GM12878 (cell line): ENCODE data around the gene SLC5A2. TPM values are rescaled to one million over a fixed set of nuclear protein-coding genes. Genes with fewer than 3 reads are reported as not detected.

Experiments
- ATAC-seq: fragments of 200-7000 bp; cut with Tn5 transposase; 3 replicates; pipeline ENCODE4 v1.9.1; 2020; ENCODE audit warnings: mild to moderate bottlenecking, moderate library complexity
- BruUV-seq: library from RNA; stranded (reverse); fragments of 400-500 nt; replicated peaks from 2 replicates; lab custom pipeline; 2021; lab: Mats Ljungman, UMichigan
- CTCF ChIA-PET: fragments of 300-600 bp; sonication (Branson Sonifier 250); formaldehyde crosslinking; extraction: SDS; loops from one replicate; lab custom pipeline; 2021; ENCODE audit warnings: inconsistent platforms; lab: Yijun Ruan, JAX
- POLR2A ChIA-PET: fragments of 350-600 bp; formaldehyde crosslinking; extraction: SDS; loops from one replicate; lab custom pipeline; 2021; ENCODE audit warnings: inconsistent platforms; lab: Charles Lee
- RAD21 ChIA-PET: fragments of 300-600 bp; sonication (Branson Sonifier 250); formaldehyde crosslinking; loops from one replicate; lab custom pipeline; 2023; ENCODE audit warnings: antibody characterized with exemption; ENCODE audit not compliant: unreplicated experiment; lab: Charles Lee
- SMC1A ChIA-PET: fragments of 300-600 bp; sonication (Branson Sonifier 250); formaldehyde crosslinking; loops from one replicate; lab custom pipeline; 2023; ENCODE audit not compliant: unreplicated experiment, uncharacterized antibody; lab: Charles Lee
- DNase-seq: peaks from one replicate; pipeline ENCODE4 v3.0.0-alpha.2; 2011; ENCODE audit warnings: low read depth, low spot score
- FAIRE-seq: peaks from 3 replicates; lab custom pipeline; 2011; peaks lifted over from hg19 to GRCh38; lab: Jason Lieb, UNC
- H2AFZ ChIP-seq: 2 replicates; pipeline ENCODE4 v1.6.0; 2011; ENCODE audit warnings: low read depth, low read length, control low read depth; ENCODE audit not compliant: control insufficient read depth
- H3K27ac ChIP-seq: 2 replicates; pipeline ENCODE4 v1.5.1; 2011; ENCODE audit warnings: control low read depth; ENCODE audit not compliant: control insufficient read depth, insufficient read depth
- H3K27me3 ChIP-seq, 2 experiments: replicated peaks in 1 of 2; 2 replicates each; pipeline versions ENCODE4 v1.6.0 to v1.6.1; 2011; ENCODE audit warnings: low read length in 1 of 2; ENCODE audit not compliant: control insufficient read depth in 2 of 2, insufficient read depth in 2 of 2
- H3K36me3 ChIP-seq, 2 experiments: 2 replicates each; pipeline ENCODE4 v1.5.1; 2011; ENCODE audit warnings: low read length in 1 of 2; ENCODE audit not compliant: control insufficient read depth in 2 of 2, insufficient read depth in 2 of 2
- H3K4me1 ChIP-seq: 2 replicates; pipeline ENCODE4 v1.6.1; 2011; ENCODE audit warnings: mild to moderate bottlenecking, low read length, moderate library complexity, mixed read lengths; ENCODE audit not compliant: control insufficient read depth, insufficient read depth
- H3K4me2 ChIP-seq: 2 replicates; pipeline ENCODE4 v1.6.0; 2011; ENCODE audit warnings: control low read depth; ENCODE audit not compliant: control insufficient read depth, insufficient read depth
- H3K4me3 ChIP-seq: fragments of 200-600 bp; sonication (generic); 2 replicates; pipeline ENCODE4 v1.5.1; 2016
- H3K79me2 ChIP-seq: 2 replicates; pipeline ENCODE4 v1.6.0; 2011; ENCODE audit warnings: low read length; ENCODE audit not compliant: control insufficient read depth, insufficient read depth
- H3K9ac ChIP-seq: 2 replicates; pipeline ENCODE4 v1.8.0; 2011; ENCODE audit warnings: low read length, control low read depth, mixed read lengths; ENCODE audit not compliant: control insufficient read depth, insufficient read depth
- H3K9me3 ChIP-seq: replicated peaks from 3 replicates; pipeline ENCODE4 v1.5.1; 2011; ENCODE audit warnings: mild to moderate bottlenecking, low read length; ENCODE audit not compliant: control insufficient read depth, insufficient read depth
- H4K20me1 ChIP-seq: 2 replicates; pipeline ENCODE4 v1.6.0; 2011; ENCODE audit not compliant: control insufficient read depth, insufficient read depth
- EED ChIP-seq: sonication (generic); IDR thresholded peaks from 2 replicates; pipeline ENCODE4 v1.6.1; 2016; ENCODE audit warnings: antibody characterized with exemption, low read depth
- NFYB ChIP-seq: IDR thresholded peaks from 2 replicates; pipeline ENCODE4 v1.6.1; 2011; ENCODE audit warnings: low read depth, mild to moderate bottlenecking, low read length, improper control_type of control experiment, moderate library complexity; ENCODE audit not compliant: insufficient read depth
- RAD21 ChIP-seq: IDR thresholded peaks from 2 replicates; pipeline ENCODE4 v1.6.1; 2011; ENCODE audit warnings: mild to moderate bottlenecking, low read depth, low read length, moderate library complexity; ENCODE audit not compliant: insufficient read depth
- WGBS: methylation state at CpG from one replicate; pipeline ENCODE4 v1.1.6; 2016; ENCODE audit warnings: low lambda C conversion rate; ENCODE audit not compliant: insufficient replicate concordance, insufficient coverage; ENCODE audit errors: missing lambda C conversion rate; 5-methylcytosine and 5-hydroxymethylcytosine counted together
- in situ Hi-C: fragments of 300-500 bp; cut with MboI; formaldehyde crosslinking; loops from 9 replicates; pipeline ENCODE4 v1.14.3; 2018; ENCODE audit warnings: mixed read lengths
- intact Hi-C: fragments of 100-400 bp; cut with micrococcal nuclease; formaldehyde crosslinking; loops from one replicate; pipeline ENCODE4 v1.14.2; 2022; ENCODE audit not compliant: unreplicated experiment
- polyA plus RNA-seq, 11 experiments: library from polyadenylated mRNA; depleted of rRNA in 4 of 11; unstranded in 6 of 11; stranded (reverse) in 5 of 11; fragments of >200 nt; fragmentation: Nextera tagmentation in 4 of 11; fragmentation: Illumina TruSeq in 1 of 11; extraction: Ambion mirVana in 4 of 11; extraction: Trizol in 1 of 11; gene quantifications; 1 replicate in 1 of 11; 2 replicates in 10 of 11; pipeline versions ENCODE4 v1.2.1 to v1.2.3, GENCODE V29; 2011 to 2016; ENCODE audit warnings: inconsistent platforms in 2 of 11, missing spikeins in 2 of 11, low read depth in 1 of 11
- total RNA-seq, 4 experiments: library from RNA; depleted of rRNA in 3 of 4; stranded (reverse); fragments of >200 nt in 3 of 4; fragmentation: Illumina TruSeq in 1 of 4; extraction: Trizol in 1 of 4; gene quantifications; 2 replicates each; pipeline versions ENCODE4 v1.2.1 to v1.2.3, GENCODE V29; 2013 to 2021
- TF ChIP-seq, protein P1 (sequence below): IDR thresholded peaks from 2 replicates; pipeline ENCODE4 v1.6.1; 2011; ENCODE audit warnings: borderline replicate concordance, low read depth, mild to moderate bottlenecking, moderate library complexity, mixed read lengths, low read length; ENCODE audit not compliant: insufficient read depth; ENCODE audit errors: extremely low read length

Gene SLC5A2
- total and polyA plus RNA-seq, 10 of the 15 experiments (the other 5 are each of a cell fraction or from before 2014, with no cell fraction given) = 3.6 to 4.8 (median 4.4) TPM; not detected in 6

GRCh38 chr16:31473264-31473984 is 9.5 kb upstream of the SLC5A2 start:
- H3K9me3 ChIP-seq = no peaks in the 10 kb centered on the region
- in situ Hi-C loops = no loop called here
- intact Hi-C loops = no loop called here
- 65% methylated on average over 17 of the region's 17 CpGs for WGBS
- H3K4me1 ChIP-seq = peaks cover 7% of the 10 kb centered on the region; the same call in 1 of the 2 replicates
- H3K27me3 ChIP-seq = peaks cover 0 to 5% of the 10 kb centered on the region in 2 experiments; a peak in 3 of 4 replicates
- TF ChIP-seq RAD21 = no peak
- TF ChIP-seq NFYB = 0 out of 2 replicates have a peak, but pooled peaks have one; percentile 6
- TF ChIP-seq, protein P1, sequence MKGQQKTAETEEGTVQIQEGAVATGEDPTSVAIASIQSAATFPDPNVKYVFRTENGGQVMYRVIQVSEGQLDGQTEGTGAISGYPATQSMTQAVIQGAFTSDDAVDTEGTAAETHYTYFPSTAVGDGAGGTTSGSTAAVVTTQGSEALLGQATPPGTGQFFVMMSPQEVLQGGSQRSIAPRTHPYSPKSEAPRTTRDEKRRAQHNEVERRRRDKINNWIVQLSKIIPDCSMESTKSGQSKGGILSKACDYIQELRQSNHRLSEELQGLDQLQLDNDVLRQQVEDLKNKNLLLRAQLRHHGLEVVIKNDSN = no peak
- no peak for TF ChIP-seq EED
- ChIA-PET SMC1A (interaction anchor here (1.5 kb wide), 1 partner anchor 13 kb away, joined by 3 read pairs; no protein-coding TSS in a partner anchor), CTCF (no interaction called here), POLR2A (no interaction called here), RAD21 (no interaction called here)
- no peaks in the 10 kb centered on the region for H3K79me2 ChIP-seq
- no peaks in the 10 kb centered on the region for H4K20me1 ChIP-seq
- no peak overlapping the region for H3K9ac ChIP-seq
- no peak for FAIRE-seq
- H3K27ac ChIP-seq = no peak overlapping the region
- no peak for DNase-seq
- no TSS peak for BruUV-seq
- no peak overlapping the region for H3K4me2 ChIP-seq
- no peaks in the 10 kb centered on the region for H3K36me3 ChIP-seq
- no peak overlapping the region for H3K4me3 ChIP-seq
- H2AFZ ChIP-seq = no peak overlapping the region
- ATAC-seq = no peak
